HEK293T (cell line): Measurements from ENCODE around the gene ARHGAP33.

ENCODE experiments used
- CTCF ChIA-PET: fragments of 350-600 bp; formaldehyde crosslinking; extraction: SDS; loops from one replicate; lab custom pipeline; 2021; ENCODE audit warnings: antibody characterized with exemption, inconsistent platforms; lab: Yijun Ruan, JAX
- POLR2A ChIA-PET: fragments of 350-600 bp; formaldehyde crosslinking; extraction: SDS; loops from one replicate; lab custom pipeline; 2020; ENCODE audit warnings: antibody characterized with exemption, inconsistent platforms; lab: Yijun Ruan, JAX
- DNase-seq: peaks from one replicate; pipeline ENCODE4 v3.0.0; 2012; ENCODE audit warnings: mixed read lengths; ENCODE audit errors: extremely low spot score
- ARNT ChIP-seq: fragments of 450-650 bp; IDR thresholded peaks from 2 replicates; pipeline ENCODE4 v1.6.1; 2017; ENCODE audit warnings: mild to moderate bottlenecking
- BHLHE40 ChIP-seq: fragments of 450-650 bp; IDR thresholded peaks from 2 replicates; pipeline ENCODE4 v1.6.1; 2016; ENCODE audit warnings: mild to moderate bottlenecking, moderate library complexity, borderline replicate concordance
- CTBP1 ChIP-seq: fragments of 450-650 bp; IDR thresholded peaks from 2 replicates; pipeline ENCODE4 v1.6.1; 2016; ENCODE audit warnings: borderline replicate concordance
- ELF4 ChIP-seq: fragments of 450-650 bp; IDR thresholded peaks from 2 replicates; pipeline ENCODE4 v1.6.1; 2017; ENCODE audit warnings: antibody characterized with exemption
- FOXA1 ChIP-seq: fragments of 450-650 bp; IDR thresholded peaks from 2 replicates; pipeline ENCODE4 v1.6.1; 2016; ENCODE audit warnings: mild to moderate bottlenecking
- FOXK2 ChIP-seq: fragments of 450-650 bp; IDR thresholded peaks from 2 replicates; pipeline ENCODE4 v1.6.1; 2016; ENCODE audit warnings: mild to moderate bottlenecking
- FOXM1 ChIP-seq: fragments of 450-650 bp; IDR thresholded peaks from 2 replicates; pipeline ENCODE4 v1.6.1; 2017; ENCODE audit warnings: mild to moderate bottlenecking, borderline replicate concordance
- HDGF ChIP-seq: fragments of 450-650 bp; IDR thresholded peaks from 2 replicates; pipeline ENCODE4 v1.6.1; 2017; ENCODE audit warnings: antibody characterized with exemption, borderline replicate concordance
- L3MBTL2 ChIP-seq: fragments of 450-650 bp; conservative IDR thresholded peaks from 2 replicates; pipeline ENCODE4 v1.6.1; 2016; ENCODE audit warnings: mild to moderate bottlenecking
- LEF1 ChIP-seq: fragments of 450-650 bp; IDR thresholded peaks from 2 replicates; pipeline ENCODE4 v1.6.1; 2017; ENCODE audit warnings: mild to moderate bottlenecking, borderline replicate concordance
- NFRKB ChIP-seq: fragments of 450-650 bp; IDR thresholded peaks from 2 replicates; pipeline ENCODE4 v1.6.1; 2016; ENCODE audit warnings: mild to moderate bottlenecking, moderate library complexity
- PKNOX1 ChIP-seq: fragments of 450-650 bp; IDR thresholded peaks from 2 replicates; pipeline ENCODE4 v1.6.1; 2016
- SP1 ChIP-seq: fragments of 450-650 bp; IDR thresholded peaks from 2 replicates; pipeline ENCODE4 v1.6.1; 2017
- SUZ12 ChIP-seq: fragments of 450-650 bp; IDR thresholded peaks from 2 replicates; pipeline ENCODE4 v1.6.1; 2016; ENCODE audit warnings: mild to moderate bottlenecking
- TARDBP ChIP-seq: fragments of 450-650 bp; IDR thresholded peaks from 2 replicates; pipeline ENCODE4 v1.6.1; 2016
- ZNF384 ChIP-seq: fragments of 450-650 bp; IDR thresholded peaks from 2 replicates; pipeline ENCODE4 v1.6.1; 2016

Gene ARHGAP33

GRCh38 chr19:35779033-35779432 lies 3.7 kb downstream of the ARHGAP33 start:
- TF ChIP-seq SP1 (no peak), LEF1 (no peak), CTBP1 (no peak), PKNOX1 (no peak), ELF4 (no peak), HDGF (no peak), ARNT (no peak), ZNF384 (no peak), FOXK2 (no peak), L3MBTL2 (no peak), FOXA1 (no peak), FOXM1 (no peak), TARDBP (no peak), NFRKB (no peak), SUZ12 (no peak), BHLHE40 (no peak)
- ChIA-PET CTCF (no interaction called here), POLR2A (no interaction called here)
- no peak for DNase-seq

- no peak for DNase-seq
- no peak for TF ChIP-seq ARNT
- no peak for TF ChIP-seq FOXK2
- no peak for TF ChIP-seq SP1
- TF ChIP-seq CTBP1 = no peak
- no peak for TF ChIP-seq BHLHE40
- no peak for TF ChIP-seq ELF4
- TF ChIP-seq L3MBTL2 = no peak
- ChIA-PET CTCF (no interaction called here), POLR2A (interaction anchor here (0.7 kb wide), 1 partner anchor 10 kb away, joined by 3 read pairs; no protein-coding TSS in a partner anchor)
Observed at GRCh38 chr19:35780058-35780457, 4.7 kb downstream of the ARHGAP33 start.

GRCh38 chr19:35780717-35781116 lies 5.4 kb downstream of the ARHGAP33 start:
- POLR2A ChIA-PET = no interaction called here
- CTCF ChIA-PET = no interaction called here
- no peak for DNase-seq
- TF ChIP-seq ELF4 (no peak), FOXK2 (no peak), LEF1 (no peak), FOXM1 (no peak), HDGF (no peak), L3MBTL2 (no peak), ARNT (no peak), TARDBP (no peak), CTBP1 (no peak), FOXA1 (no peak), NFRKB (no peak), BHLHE40 (no peak), SP1 (no peak), ZNF384 (no peak)

GRCh38 chr19:35781650-35782049 lies 6.3 kb downstream of the ARHGAP33 start:
- CTCF ChIA-PET = no interaction called here

GRCh38 chr19:35782589-35782988 lies 7.2 kb downstream of the ARHGAP33 start:
- DNase-seq = no peak
- CTCF ChIA-PET = no interaction called here
- TF ChIP-seq NFRKB (no peak), ARNT (no peak), ZNF384 (no peak), PKNOX1 (no peak), FOXK2 (no peak), SP1 (no peak), ELF4 (no peak)
- POLR2A ChIA-PET = interaction anchor here (0.6 kb wide), 1 partner anchor 42 kb away, joined by 3 read pairs; no protein-coding TSS in a partner anchor

More at GRCh38 chr19:35781650-35782049, 6.3 kb downstream of the ARHGAP33 start:
- no peak for TF ChIP-seq ARNT
- no peak for TF ChIP-seq HDGF
- TF ChIP-seq TARDBP = no peak
- TF ChIP-seq PKNOX1 = no peak
- no peak for TF ChIP-seq FOXK2
- TF ChIP-seq NFRKB = no peak
- TF ChIP-seq BHLHE40 = no peak
- no peak for TF ChIP-seq LEF1
- no peak for TF ChIP-seq SP1
- TF ChIP-seq FOXM1 = no peak
- TF ChIP-seq FOXA1 = no peak
- TF ChIP-seq L3MBTL2 = no peak
- no peak for TF ChIP-seq CTBP1
- TF ChIP-seq ZNF384 = no peak
- TF ChIP-seq ELF4 = no peak
- TF ChIP-seq SUZ12 = no peak
- DNase-seq = no peak
- POLR2A ChIA-PET = no interaction called here

GRCh38 chr19:35783469-35784434 lies 8.4 kb downstream of the ARHGAP33 start:
- DNase-seq = no peak
- ChIA-PET CTCF (no interaction called here), POLR2A (no interaction called here)
- TF ChIP-seq BHLHE40 (no peak), ZNF384 (no peak), TARDBP (no peak), ARNT (no peak), ELF4 (no peak), SP1 (no peak), CTBP1 (no peak), LEF1 (no peak), NFRKB (no peak), FOXM1 (no peak), SUZ12 (no peak), FOXK2 (no peak), FOXA1 (no peak), HDGF (no peak), L3MBTL2 (no peak), PKNOX1 (no peak)
